ENCODE data around the gene SPATA2. TPM values are rescaled to one million over a fixed set of nuclear protein-coding genes. Genes with fewer than 3 reads are reported as not detected.

SPATA2 gene
- total and polyA plus RNA-seq, 2 experiments from 2014 or later = 5.3 to 9.3 TPM

DNA sequence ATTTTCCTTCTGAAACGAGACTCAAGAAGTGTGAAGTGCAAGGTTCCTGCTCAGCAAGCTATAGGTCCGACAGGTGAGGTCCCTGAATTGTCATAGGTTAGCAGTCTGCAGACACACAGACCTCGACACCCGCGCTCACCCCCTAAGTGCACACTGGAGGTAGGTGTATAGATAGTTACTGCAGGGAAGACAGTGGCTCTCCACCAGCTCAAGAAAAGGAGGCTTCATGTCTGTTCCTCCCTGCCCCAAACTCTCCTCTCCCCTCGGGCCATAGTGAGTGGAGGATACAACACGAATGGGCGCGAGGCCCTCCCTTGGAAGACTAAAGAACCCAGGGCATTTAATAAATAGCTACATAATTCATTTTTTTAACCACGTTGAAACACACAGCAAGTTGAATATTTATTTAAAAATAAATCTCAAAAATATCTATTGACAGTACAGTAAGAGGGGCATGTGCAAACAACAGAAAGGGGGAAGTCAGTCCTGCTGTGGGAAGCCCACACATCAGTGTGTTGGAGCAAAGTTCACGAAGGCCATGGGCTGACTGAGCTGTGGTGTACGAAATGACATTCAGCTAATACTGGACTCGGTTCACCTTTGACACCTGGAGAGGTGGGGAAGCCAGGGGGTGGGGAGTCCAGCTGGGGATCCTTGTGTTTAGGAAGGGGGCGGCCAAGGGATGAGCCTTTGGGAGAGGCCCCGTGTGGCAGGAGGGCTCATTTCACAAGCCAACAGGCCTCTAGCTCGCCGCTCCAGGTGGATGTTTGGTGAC is 10.7 kb downstream of the SPATA2 start:
- Histone ChIP-seq H3K36me3 (ENCODE audit: insufficient read depth) (no peaks in the 10 kb centered on the region; the same call in 1 of the 2 replicates), H3K4me1 (ENCODE audit: insufficient read depth) (no peaks in the 10 kb centered on the region), H2AFZ (no peak overlapping the region), H3K4me2 (no peak overlapping the region), H3K27ac (ENCODE audit: low read depth) (no peak overlapping the region), H3K4me3 (no peak overlapping the region), H3K9me2 (ENCODE audit: insufficient read depth) (no peaks in the 10 kb centered on the region), H3K27me3 (ENCODE audit: insufficient read depth) (no peaks in the 10 kb centered on the region), H3K79me2 (replicated peaks; ENCODE audit: insufficient read depth) (peaks cover 7% of the 10 kb centered on the region), H3F3A (replicated peaks; ENCODE audit: low read depth) (no peaks in the 10 kb centered on the region), H4K20me1 (replicated peaks; ENCODE audit: insufficient read depth) (peaks cover 4% of the 10 kb centered on the region)
- no peak for TF ChIP-seq POLR2AphosphoS5 (IDR thresholded peaks at IDR 0.05; ENCODE audit: low read depth)
- no peak for TF ChIP-seq EZH2 (IDR thresholded peaks at IDR 0.05; ENCODE audit: low read depth, unreplicated experiment)
- TF ChIP-seq NANOG (IDR thresholded peaks at IDR 0.05; ENCODE audit: borderline replicate concordance) = no peak
- TF ChIP-seq, protein P1, sequence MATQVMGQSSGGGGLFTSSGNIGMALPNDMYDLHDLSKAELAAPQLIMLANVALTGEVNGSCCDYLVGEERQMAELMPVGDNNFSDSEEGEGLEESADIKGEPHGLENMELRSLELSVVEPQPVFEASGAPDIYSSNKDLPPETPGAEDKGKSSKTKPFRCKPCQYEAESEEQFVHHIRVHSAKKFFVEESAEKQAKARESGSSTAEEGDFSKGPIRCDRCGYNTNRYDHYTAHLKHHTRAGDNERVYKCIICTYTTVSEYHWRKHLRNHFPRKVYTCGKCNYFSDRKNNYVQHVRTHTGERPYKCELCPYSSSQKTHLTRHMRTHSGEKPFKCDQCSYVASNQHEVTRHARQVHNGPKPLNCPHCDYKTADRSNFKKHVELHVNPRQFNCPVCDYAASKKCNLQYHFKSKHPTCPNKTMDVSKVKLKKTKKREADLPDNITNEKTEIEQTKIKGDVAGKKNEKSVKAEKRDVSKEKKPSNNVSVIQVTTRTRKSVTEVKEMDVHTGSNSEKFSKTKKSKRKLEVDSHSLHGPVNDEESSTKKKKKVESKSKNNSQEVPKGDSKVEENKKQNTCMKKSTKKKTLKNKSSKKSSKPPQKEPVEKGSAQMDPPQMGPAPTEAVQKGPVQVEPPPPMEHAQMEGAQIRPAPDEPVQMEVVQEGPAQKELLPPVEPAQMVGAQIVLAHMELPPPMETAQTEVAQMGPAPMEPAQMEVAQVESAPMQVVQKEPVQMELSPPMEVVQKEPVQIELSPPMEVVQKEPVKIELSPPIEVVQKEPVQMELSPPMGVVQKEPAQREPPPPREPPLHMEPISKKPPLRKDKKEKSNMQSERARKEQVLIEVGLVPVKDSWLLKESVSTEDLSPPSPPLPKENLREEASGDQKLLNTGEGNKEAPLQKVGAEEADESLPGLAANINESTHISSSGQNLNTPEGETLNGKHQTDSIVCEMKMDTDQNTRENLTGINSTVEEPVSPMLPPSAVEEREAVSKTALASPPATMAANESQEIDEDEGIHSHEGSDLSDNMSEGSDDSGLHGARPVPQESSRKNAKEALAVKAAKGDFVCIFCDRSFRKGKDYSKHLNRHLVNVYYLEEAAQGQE (IDR thresholded peaks at IDR 0.05; ENCODE audit: unreplicated experiment) = no peak
- DNase-seq (ENCODE audit: low spot score) (no peak), ATAC-seq (no peak)
- H3K4me1 Mint-ChIP-seq = no peaks in the 10 kb centered on the region
- peaks cover 5% of the 10 kb centered on the region for H3K27me3 Mint-ChIP-seq (ENCODE audit: insufficient read depth, low read depth, poor library complexity)
- H3K9me3 Mint-ChIP-seq = no peaks in the 10 kb centered on the region
- H3K36me3 Mint-ChIP-seq (ENCODE audit: low read depth) = peaks cover 21% of the 10 kb centered on the region
- H3K27ac Mint-ChIP-seq = no peak overlapping the region
- H3K4me3 Mint-ChIP-seq = no peak overlapping the region

DNA sequence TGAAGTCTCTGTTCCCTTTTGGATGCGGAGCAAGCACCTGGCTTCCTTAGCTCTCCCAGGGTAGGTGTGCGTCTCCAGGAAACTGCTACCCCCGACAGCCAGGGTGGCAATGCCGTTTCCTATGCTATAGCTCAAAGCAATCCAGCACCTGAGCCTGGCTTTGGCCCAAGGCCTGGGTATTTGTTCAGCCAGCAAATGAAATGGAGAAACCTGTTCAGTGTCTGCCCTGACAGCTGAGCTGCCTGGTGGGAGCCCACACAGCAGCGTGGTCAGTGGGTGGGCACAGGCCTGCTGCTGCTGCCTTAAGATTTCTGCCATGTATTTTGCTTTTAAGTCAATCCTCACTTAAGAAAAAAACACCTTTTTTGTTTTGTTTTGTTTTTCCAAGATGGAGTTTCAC is 13.7 kb downstream of the SPATA2 start:
- Mint-ChIP-seq H3K4me1 (no peaks in the 10 kb centered on the region), H3K27me3 (ENCODE audit: insufficient read depth, low read depth, poor library complexity) (peaks cover 5% of the 10 kb centered on the region)
- ATAC-seq = no peak

More for the DNA sequence above, 13.7 kb downstream of the SPATA2 start:
- no peak overlapping the region for H3K27ac ChIP-seq (ENCODE audit: low read depth)
- Mint-ChIP-seq H3K9me3 (no peaks in the 10 kb centered on the region), H3K4me3 (no peak overlapping the region), H3K27ac (no peak overlapping the region), H3K36me3 (ENCODE audit: low read depth) (peaks cover 12% of the 10 kb centered on the region)
- H3K36me3 ChIP-seq (ENCODE audit: insufficient read depth) = no peaks in the 10 kb centered on the region; the same call in 1 of the 2 replicates
- no peaks in the 10 kb centered on the region for H3K27me3 ChIP-seq (ENCODE audit: insufficient read depth)
- H4K20me1 ChIP-seq (replicated peaks; ENCODE audit: insufficient read depth) = peaks cover 4% of the 10 kb centered on the region
- no peaks in the 10 kb centered on the region for H3K9me2 ChIP-seq (ENCODE audit: insufficient read depth)
- DNase-seq (ENCODE audit: low spot score) = no peak
- H2AFZ ChIP-seq = no peak overlapping the region
- H3K4me3 ChIP-seq = no peak overlapping the region
- no peaks in the 10 kb centered on the region for H3K79me2 ChIP-seq (replicated peaks; ENCODE audit: insufficient read depth)
- H3F3A ChIP-seq (replicated peaks; ENCODE audit: low read depth) = no peaks in the 10 kb centered on the region
- TF ChIP-seq, protein P2, sequence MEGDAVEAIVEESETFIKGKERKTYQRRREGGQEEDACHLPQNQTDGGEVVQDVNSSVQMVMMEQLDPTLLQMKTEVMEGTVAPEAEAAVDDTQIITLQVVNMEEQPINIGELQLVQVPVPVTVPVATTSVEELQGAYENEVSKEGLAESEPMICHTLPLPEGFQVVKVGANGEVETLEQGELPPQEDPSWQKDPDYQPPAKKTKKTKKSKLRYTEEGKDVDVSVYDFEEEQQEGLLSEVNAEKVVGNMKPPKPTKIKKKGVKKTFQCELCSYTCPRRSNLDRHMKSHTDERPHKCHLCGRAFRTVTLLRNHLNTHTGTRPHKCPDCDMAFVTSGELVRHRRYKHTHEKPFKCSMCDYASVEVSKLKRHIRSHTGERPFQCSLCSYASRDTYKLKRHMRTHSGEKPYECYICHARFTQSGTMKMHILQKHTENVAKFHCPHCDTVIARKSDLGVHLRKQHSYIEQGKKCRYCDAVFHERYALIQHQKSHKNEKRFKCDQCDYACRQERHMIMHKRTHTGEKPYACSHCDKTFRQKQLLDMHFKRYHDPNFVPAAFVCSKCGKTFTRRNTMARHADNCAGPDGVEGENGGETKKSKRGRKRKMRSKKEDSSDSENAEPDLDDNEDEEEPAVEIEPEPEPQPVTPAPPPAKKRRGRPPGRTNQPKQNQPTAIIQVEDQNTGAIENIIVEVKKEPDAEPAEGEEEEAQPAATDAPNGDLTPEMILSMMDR (conservative IDR thresholded peaks at IDR 0.05; ENCODE audit: low read depth in 2 of 2) = no peak
- no peak overlapping the region for H3K4me2 ChIP-seq
- no peaks in the 10 kb centered on the region for H3K4me1 ChIP-seq (ENCODE audit: insufficient read depth)
